MM.1S (cell line): Measurements from ENCODE around the gene CNTROB.

ENCODE experiments used
- CTCF ChIP-seq: fragments of 300-600 bp; sonication (generic); IDR thresholded peaks from 2 replicates; pipeline ENCODE4 v1.5.1; 2016; ENCODE audit warnings: antibody characterized with exemption, low read length, mixed read lengths
- EZH2 ChIP-seq: fragments of 300-600 bp; sonication (generic); optimal IDR thresholded peaks from 2 replicates; pipeline ENCODE3; 2017; ENCODE audit warnings: low read depth, mild to moderate bottlenecking, antibody characterized with exemption, low read length, mixed read lengths

DNA sequence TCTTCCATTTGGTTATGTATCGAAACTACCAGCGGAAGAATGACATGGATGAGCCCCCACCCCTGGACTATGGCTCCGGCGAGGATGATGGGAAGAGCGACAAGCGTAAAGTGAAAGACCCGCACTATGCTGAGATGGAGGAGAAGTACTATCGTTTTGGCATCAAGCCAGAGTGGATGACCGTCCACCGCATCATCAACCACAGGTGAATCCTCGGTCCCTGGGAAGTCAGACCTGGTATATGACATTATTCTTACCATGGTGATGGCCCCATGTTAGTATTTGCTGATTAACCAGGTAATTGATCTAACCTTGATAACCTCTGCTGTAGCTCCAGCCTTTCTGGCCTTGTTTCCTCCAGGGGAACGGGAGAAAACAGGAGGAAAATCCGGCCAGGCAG, 34.9 kb upstream of the CNTROB start:
- TF ChIP-seq EZH2 (no peak), CTCF (no peak)
